Metanephros (tissue), 2 donors: ENCODE measurements around the gene NLRP5. TPM values are rescaled to one million over a fixed set of nuclear protein-coding genes. Genes with fewer than 3 reads are reported as not detected.

Experiments used
- small RNA-seq: library from RNA; depleted of rRNA; stranded (forward); fragments of <200 nt; gene quantifications from one replicate; pipeline ENCODE3, GENCODE V24; 2014; ENCODE audit warnings: low replicate concordance
- total RNA-seq: library from RNA; depleted of rRNA; stranded (reverse); fragments of >200 nt; gene quantifications from one replicate; pipeline ENCODE4 v1.2.3, GENCODE V29; 2014

The NLRP5 gene
- not detected for total RNA-seq

GRCh38 chr19:55986487-55986886 lies at the start of gene NLRP5:
Gene NLRP5 (plus strand): TSS chr19:55986775.

DNA sequence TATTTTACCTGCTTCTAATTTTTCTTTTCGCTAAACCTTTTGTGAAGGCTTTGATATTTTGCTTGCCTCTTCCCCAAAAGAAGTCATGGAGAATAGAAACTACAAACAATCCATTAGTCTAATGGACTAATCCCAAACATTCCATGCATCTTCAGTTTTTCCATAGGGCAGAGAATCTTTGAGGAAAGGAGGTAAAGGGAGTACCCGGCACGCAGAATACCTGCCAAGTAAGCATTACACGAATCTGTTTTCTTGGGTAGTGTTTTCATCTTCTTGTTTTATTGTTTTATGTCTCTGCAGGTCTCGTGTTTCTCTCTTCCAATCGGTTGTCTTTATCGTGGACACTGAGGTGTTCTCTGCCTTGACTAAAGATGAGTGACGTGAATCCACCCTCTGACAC lies 39.0 kb upstream of the NLRP5 start, which contains the start of gene NLRP8:
Gene NLRP8, plus strand, starts transcription at position 301 of the 400 bp plus-strand sequence.

Small RNA genes lying within 50 kb of the gene (small RNA-seq; reads per million reads assigned to genes)
- not detected for gene RF00019

Other genes with a start within 250 kb of the NLRP5 start
- not detected for gene NLRP9, start 248.4 kb upstream of the NLRP5 start, total RNA-seq
- not detected for gene RFPL4A, start 227.7 kb upstream of the NLRP5 start, total RNA-seq
- gene RFPL4AL1, start 217.7 kb upstream of the NLRP5 start, total RNA-seq, result 0.41 TPM
- 0.18 TPM for gene NLRP11, start 154.8 kb upstream of the NLRP5 start, total RNA-seq
- not detected for gene NLRP4, start 150.2 kb upstream of the NLRP5 start, total RNA-seq
- not detected for gene NLRP13, start 54.4 kb upstream of the NLRP5 start, total RNA-seq
- not detected for gene NLRP8, start 38.9 kb upstream of the NLRP5 start, total RNA-seq
- gene ZNF787, start 134.5 kb downstream of the NLRP5 start, total RNA-seq, result 35.0 TPM
- gene ZNF444, start 154.5 kb downstream of the NLRP5 start, total RNA-seq, result 29.6 TPM
- not detected for gene GALP, start 189.2 kb downstream of the NLRP5 start, total RNA-seq
- not detected for gene ZSCAN5B, start 211.0 kb downstream of the NLRP5 start, total RNA-seq
- gene ZSCAN5C, start 215.5 kb downstream of the NLRP5 start, total RNA-seq, result not detected